ENCODE measurements around the gene IFT25. TPM values are rescaled to one million over a fixed set of nuclear protein-coding genes. Genes with fewer than 3 reads are reported as not detected.

IFT25 gene
- total and polyA plus RNA-seq, 2 donors from 2014 or later: 29.9 to 36.7 TPM

- TF ChIP-seq, protein P1, sequence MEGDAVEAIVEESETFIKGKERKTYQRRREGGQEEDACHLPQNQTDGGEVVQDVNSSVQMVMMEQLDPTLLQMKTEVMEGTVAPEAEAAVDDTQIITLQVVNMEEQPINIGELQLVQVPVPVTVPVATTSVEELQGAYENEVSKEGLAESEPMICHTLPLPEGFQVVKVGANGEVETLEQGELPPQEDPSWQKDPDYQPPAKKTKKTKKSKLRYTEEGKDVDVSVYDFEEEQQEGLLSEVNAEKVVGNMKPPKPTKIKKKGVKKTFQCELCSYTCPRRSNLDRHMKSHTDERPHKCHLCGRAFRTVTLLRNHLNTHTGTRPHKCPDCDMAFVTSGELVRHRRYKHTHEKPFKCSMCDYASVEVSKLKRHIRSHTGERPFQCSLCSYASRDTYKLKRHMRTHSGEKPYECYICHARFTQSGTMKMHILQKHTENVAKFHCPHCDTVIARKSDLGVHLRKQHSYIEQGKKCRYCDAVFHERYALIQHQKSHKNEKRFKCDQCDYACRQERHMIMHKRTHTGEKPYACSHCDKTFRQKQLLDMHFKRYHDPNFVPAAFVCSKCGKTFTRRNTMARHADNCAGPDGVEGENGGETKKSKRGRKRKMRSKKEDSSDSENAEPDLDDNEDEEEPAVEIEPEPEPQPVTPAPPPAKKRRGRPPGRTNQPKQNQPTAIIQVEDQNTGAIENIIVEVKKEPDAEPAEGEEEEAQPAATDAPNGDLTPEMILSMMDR (IDR thresholded peaks at IDR 0.05; ENCODE audit: borderline replicate concordance, extremely low read depth, insufficient read depth): no peak
- intact Hi-C loops (cut with DNase I): no loop called here
- FAIRE-seq: no peak
Observed at GRCh38 chr1:53934170-53934765, 11.2 kb downstream of the IFT25 start.

GRCh38 chr1:53931523-53931922 is 14.0 kb downstream of the IFT25 start:
- peak; percentile 21 for FAIRE-seq
- Histone ChIP-seq H3K4me3 (ENCODE audit: low read length in 3 of 3) (no peak overlapping the region), H3K9me3 (ENCODE audit: control insufficient read depth in 2 of 3, insufficient read depth in 1 of 3, low read length in 3 of 3) (no peaks in the 10 kb centered on the region), H3K27me3 (ENCODE audit: control insufficient read depth, insufficient read depth, low read length) (no peaks in the 10 kb centered on the region), H3K4me1 (ENCODE audit: control insufficient read depth in 2 of 3, insufficient read depth in 2 of 3, low read depth in 1 of 3, low read length in 3 of 3) (no peaks in the 10 kb centered on the region), H3K36me3 (ENCODE audit: control insufficient read depth in 2 of 3, insufficient read depth in 3 of 3, low read length in 3 of 3) (peaks cover 0 to 8% (median 2%) of the 10 kb centered on the region in 3 donors), H3K27ac (ENCODE audit: low read depth in 2 of 2, low read length in 2 of 2) (no peak overlapping the region), H3K9ac (ENCODE audit: low read length in 3 of 3) (no peak overlapping the region)
- TF ChIP-seq, protein P1 (IDR thresholded peaks at IDR 0.05; ENCODE audit: borderline replicate concordance, extremely low read depth, insufficient read depth): no peak
- intact Hi-C loops (cut with DNase I): no loop called here
- DNase-seq: no peak

More at GRCh38 chr1:53934170-53934765, 11.2 kb downstream of the IFT25 start:
- H3K36me3 ChIP-seq (ENCODE audit: control insufficient read depth in 2 of 3, insufficient read depth in 3 of 3, low read length in 3 of 3): peaks cover 0 to 2% (median 0%) of the 10 kb centered on the region in 3 donors
- H3K27ac ChIP-seq (ENCODE audit: low read depth in 2 of 2, low read length in 2 of 2): no peak overlapping the region
- H3K4me1 ChIP-seq (ENCODE audit: control insufficient read depth in 2 of 3, insufficient read depth in 2 of 3, low read depth in 1 of 3, low read length in 3 of 3): no peaks in the 10 kb centered on the region
- no peaks in the 10 kb centered on the region for H3K9me3 ChIP-seq (ENCODE audit: control insufficient read depth in 2 of 3, insufficient read depth in 1 of 3, low read length in 3 of 3)
- H3K27me3 ChIP-seq (ENCODE audit: control insufficient read depth, insufficient read depth, low read length): no peaks in the 10 kb centered on the region
- DNase-seq: peak in 1 of 5 donors; percentile 27
- no peak overlapping the region for H3K9ac ChIP-seq (ENCODE audit: low read length in 3 of 3)
- no peak overlapping the region for H3K4me3 ChIP-seq (ENCODE audit: low read length in 3 of 3)

- Histone ChIP-seq H3K27ac (ENCODE audit: low read depth in 2 of 2, low read length in 2 of 2) (no peak overlapping the region), H3K9me3 (ENCODE audit: control insufficient read depth in 2 of 3, insufficient read depth in 1 of 3, low read length in 3 of 3) (no peaks in the 10 kb centered on the region), H3K4me1 (ENCODE audit: control insufficient read depth in 2 of 3, insufficient read depth in 2 of 3, low read depth in 1 of 3, low read length in 3 of 3) (no peaks in the 10 kb centered on the region), H3K27me3 (ENCODE audit: control insufficient read depth, insufficient read depth, low read length) (no peaks in the 10 kb centered on the region), H3K4me3 (ENCODE audit: low read length in 3 of 3) (no peak overlapping the region), H3K36me3 (ENCODE audit: control insufficient read depth in 2 of 3, insufficient read depth in 3 of 3, low read length in 3 of 3) (peaks cover 0 to 8% (median 2%) of the 10 kb centered on the region in 3 donors), H3K9ac (ENCODE audit: low read length in 3 of 3) (no peak overlapping the region)
- TF ChIP-seq, protein P1 (IDR thresholded peaks at IDR 0.05; ENCODE audit: borderline replicate concordance, extremely low read depth, insufficient read depth): no peak
- FAIRE-seq: no peak
- intact Hi-C loops (cut with DNase I): no loop called here
- no peak for DNase-seq
Observed at GRCh38 chr1:53930932-53931331, 14.6 kb downstream of the IFT25 start.

Data from kidney (tissue), 14 donors.